Adrenal gland (tissue), 5 donors: ENCODE measurements around the gene ETV1.

ENCODE experiments used
- POLR2A ChIP-seq, 2 donors: fragments of 450-650 bp; IDR thresholded peaks; one replicate each; pipeline ENCODE4 v1.6.1; 2017; ENCODE audit warnings: antibody characterized with exemption in 2 of 2, mild to moderate bottlenecking in 2 of 2, moderate library complexity in 1 of 2
- TF ChIP-seq, protein P1 (sequence below), 6 experiments: fragments of 450-650 bp in 4 of 6; fragments of 200-600 bp in 2 of 6; sonication (generic) in 1 of 6; IDR thresholded peaks; 1 replicate in 5 of 6; 2 replicates in 1 of 6; pipeline versions ENCODE4 v1.5.1 to v1.8.0; 2016 to 2021; ENCODE audit warnings: antibody characterized with exemption in 6 of 6, mild to moderate bottlenecking in 2 of 6, moderate library complexity in 1 of 6
- donor health status: DM: no; HTN: no; CAD: no.

DNA sequence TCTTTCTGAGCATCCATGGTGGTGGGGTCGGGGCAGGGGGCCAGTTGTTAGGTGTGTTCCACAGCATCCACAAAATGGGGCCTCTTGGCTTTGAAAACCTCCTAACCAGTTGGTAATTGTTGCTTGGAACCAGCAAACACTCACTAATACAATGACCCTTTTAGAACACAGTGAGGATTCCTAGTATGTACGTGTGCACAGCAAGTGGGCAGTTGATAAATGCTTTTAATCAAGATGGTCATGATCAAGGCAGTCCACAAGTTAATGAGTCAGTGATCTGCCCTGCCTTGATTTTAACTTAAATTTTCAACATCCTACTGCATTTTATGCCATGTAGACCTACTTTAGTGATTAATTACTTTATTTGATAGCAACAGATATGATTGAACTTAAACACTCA is 103.1 kb downstream of the ETV1 start:
- TF ChIP-seq, protein P1, sequence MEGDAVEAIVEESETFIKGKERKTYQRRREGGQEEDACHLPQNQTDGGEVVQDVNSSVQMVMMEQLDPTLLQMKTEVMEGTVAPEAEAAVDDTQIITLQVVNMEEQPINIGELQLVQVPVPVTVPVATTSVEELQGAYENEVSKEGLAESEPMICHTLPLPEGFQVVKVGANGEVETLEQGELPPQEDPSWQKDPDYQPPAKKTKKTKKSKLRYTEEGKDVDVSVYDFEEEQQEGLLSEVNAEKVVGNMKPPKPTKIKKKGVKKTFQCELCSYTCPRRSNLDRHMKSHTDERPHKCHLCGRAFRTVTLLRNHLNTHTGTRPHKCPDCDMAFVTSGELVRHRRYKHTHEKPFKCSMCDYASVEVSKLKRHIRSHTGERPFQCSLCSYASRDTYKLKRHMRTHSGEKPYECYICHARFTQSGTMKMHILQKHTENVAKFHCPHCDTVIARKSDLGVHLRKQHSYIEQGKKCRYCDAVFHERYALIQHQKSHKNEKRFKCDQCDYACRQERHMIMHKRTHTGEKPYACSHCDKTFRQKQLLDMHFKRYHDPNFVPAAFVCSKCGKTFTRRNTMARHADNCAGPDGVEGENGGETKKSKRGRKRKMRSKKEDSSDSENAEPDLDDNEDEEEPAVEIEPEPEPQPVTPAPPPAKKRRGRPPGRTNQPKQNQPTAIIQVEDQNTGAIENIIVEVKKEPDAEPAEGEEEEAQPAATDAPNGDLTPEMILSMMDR (IDR thresholded peaks at IDR 0.05) = no peak
- no peak for TF ChIP-seq POLR2A (IDR thresholded peaks at IDR 0.05)
